PFSK-1 (cell line): Measurements from ENCODE around the gene BRIP1.

Source experiments
- FOXP2 ChIP-seq: optimal IDR thresholded peaks from 2 replicates; pipeline ENCODE3; 2011; ENCODE audit warnings: borderline replicate concordance, control low read depth, inconsistent platforms; ENCODE audit not compliant: insufficient read depth; ENCODE audit errors: extremely low read length, extremely low read depth
- POLR2AphosphoS5 ChIP-seq: IDR thresholded peaks from 2 replicates; pipeline ENCODE4 v1.6.1; 2012; ENCODE audit warnings: low read depth, mild to moderate bottlenecking, control low read depth, low read length, moderate library complexity
- SIN3A ChIP-seq: IDR thresholded peaks from 2 replicates; pipeline ENCODE4 v1.6.1; 2012; ENCODE audit warnings: mild to moderate bottlenecking, low read length, moderate library complexity, borderline replicate concordance; ENCODE audit not compliant: insufficient read depth
- TAF1 ChIP-seq: IDR thresholded peaks from 2 replicates; pipeline ENCODE4 v1.6.1; 2012; ENCODE audit warnings: low read length, control low read depth, borderline replicate concordance; ENCODE audit not compliant: insufficient read depth
- TF ChIP-seq, protein P1 (sequence below), 2 experiments: IDR thresholded peaks; 2 replicates each; pipeline versions ENCODE4 v1.6.1 to v1.8.0; 2011 to 2012; ENCODE audit warnings: low read depth in 2 of 2, low read length in 2 of 2, control low read depth in 1 of 2, inconsistent platforms in 1 of 2, mild to moderate bottlenecking in 1 of 2, moderate library complexity in 1 of 2; ENCODE audit not compliant: insufficient read depth in 1 of 2

BRIP1 gene

DNA sequence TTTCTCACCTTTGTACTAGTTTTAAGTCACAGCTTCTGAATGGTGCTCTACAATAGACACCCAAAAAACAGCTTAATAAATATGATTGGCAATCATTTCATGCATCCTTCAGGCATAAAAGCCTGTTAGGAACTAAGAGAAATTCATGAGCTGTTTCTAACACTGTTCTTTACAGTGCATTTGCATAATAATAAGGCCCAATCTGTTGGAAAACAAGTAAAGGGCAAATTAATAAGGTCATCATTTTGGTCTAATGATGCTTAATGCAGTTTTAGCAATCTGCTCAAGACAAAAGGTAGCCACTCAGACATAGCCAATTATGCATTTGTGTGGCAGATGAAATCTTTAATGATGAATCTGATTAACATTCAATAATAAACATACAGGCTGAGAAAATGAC, 216.8 kb downstream of the BRIP1 start:
- TF ChIP-seq POLR2AphosphoS5 = no peak
- TF ChIP-seq TAF1 = no peak

DNA sequence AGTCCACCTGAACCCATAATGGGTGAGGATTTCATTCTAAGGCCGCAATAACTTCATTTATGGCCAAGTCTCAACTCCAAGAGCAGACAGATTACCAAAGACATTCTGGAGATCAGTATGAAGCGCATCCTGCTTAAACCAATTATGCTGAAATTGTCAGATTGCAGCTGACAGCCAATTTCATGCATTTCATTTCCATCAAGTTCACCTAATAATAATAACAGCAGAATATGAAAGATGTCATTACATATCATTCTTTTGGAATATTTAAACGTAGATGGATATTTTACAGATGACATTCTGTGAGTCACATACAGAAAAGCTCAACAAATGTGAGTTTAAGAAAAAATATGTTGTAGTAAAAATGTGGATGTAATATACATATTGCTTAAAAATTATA, 217.4 kb downstream of the BRIP1 start:
- no peak for TF ChIP-seq POLR2AphosphoS5
- TF ChIP-seq, protein P1, sequence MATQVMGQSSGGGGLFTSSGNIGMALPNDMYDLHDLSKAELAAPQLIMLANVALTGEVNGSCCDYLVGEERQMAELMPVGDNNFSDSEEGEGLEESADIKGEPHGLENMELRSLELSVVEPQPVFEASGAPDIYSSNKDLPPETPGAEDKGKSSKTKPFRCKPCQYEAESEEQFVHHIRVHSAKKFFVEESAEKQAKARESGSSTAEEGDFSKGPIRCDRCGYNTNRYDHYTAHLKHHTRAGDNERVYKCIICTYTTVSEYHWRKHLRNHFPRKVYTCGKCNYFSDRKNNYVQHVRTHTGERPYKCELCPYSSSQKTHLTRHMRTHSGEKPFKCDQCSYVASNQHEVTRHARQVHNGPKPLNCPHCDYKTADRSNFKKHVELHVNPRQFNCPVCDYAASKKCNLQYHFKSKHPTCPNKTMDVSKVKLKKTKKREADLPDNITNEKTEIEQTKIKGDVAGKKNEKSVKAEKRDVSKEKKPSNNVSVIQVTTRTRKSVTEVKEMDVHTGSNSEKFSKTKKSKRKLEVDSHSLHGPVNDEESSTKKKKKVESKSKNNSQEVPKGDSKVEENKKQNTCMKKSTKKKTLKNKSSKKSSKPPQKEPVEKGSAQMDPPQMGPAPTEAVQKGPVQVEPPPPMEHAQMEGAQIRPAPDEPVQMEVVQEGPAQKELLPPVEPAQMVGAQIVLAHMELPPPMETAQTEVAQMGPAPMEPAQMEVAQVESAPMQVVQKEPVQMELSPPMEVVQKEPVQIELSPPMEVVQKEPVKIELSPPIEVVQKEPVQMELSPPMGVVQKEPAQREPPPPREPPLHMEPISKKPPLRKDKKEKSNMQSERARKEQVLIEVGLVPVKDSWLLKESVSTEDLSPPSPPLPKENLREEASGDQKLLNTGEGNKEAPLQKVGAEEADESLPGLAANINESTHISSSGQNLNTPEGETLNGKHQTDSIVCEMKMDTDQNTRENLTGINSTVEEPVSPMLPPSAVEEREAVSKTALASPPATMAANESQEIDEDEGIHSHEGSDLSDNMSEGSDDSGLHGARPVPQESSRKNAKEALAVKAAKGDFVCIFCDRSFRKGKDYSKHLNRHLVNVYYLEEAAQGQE (IDR thresholded peaks at IDR 0.05; ENCODE audit: insufficient read depth in 1 of 2, low read depth in 2 of 2, low read length in 2 of 2) = no peak
- TF ChIP-seq SIN3A = no peak
- no peak for TF ChIP-seq TAF1
- no peak for TF ChIP-seq FOXP2

DNA sequence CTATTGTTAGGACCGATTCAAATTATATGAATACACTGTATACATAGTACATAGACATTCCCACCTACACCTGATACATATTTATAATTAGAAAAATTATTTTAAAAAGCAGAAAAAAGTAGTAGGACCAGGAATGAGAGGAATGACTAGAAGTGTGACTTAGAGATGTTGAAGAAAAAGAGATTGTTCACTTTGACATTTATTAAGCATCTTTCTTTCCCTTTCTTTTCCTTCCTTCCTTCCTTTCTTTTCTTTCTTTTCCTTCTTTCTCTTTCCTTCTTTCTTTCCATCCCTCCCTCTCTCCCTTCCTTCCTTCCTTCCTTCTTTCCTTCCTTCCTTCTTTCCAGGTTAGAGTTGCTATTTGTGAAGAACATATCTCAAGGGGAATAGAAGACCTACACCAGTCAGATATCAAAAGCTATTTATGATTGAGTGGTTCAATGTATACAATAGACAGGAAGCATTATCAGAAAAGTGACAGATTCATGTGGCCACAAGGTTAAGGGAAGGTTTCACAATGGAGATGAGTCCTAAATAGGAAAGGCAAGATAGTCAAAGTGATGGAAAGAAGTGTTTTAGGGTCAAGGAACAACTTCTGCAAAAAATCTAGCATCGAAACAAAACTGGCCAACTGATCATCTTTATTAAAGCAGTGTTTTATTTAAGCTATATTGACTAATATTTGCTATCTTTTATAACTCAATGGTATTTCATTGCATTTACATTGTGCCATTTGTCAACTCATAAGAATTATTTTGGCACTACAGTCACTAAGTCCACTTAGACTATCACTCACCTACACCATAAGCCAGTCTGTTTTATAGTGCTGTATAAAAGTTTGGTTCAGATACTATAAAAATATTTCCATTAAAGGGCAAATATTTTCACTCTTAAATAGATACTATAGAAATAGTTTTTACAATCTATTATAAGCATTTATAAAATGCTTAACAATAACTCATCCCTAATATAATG, 218.2 kb downstream of the BRIP1 start:
- no peak for TF ChIP-seq SIN3A
- TF ChIP-seq FOXP2 = no peak
- no peak for TF ChIP-seq TAF1
- no peak for TF ChIP-seq POLR2AphosphoS5
- TF ChIP-seq, protein P1 (IDR thresholded peaks at IDR 0.05; ENCODE audit: insufficient read depth in 1 of 2, low read depth in 2 of 2, low read length in 2 of 2) = no peak

DNA sequence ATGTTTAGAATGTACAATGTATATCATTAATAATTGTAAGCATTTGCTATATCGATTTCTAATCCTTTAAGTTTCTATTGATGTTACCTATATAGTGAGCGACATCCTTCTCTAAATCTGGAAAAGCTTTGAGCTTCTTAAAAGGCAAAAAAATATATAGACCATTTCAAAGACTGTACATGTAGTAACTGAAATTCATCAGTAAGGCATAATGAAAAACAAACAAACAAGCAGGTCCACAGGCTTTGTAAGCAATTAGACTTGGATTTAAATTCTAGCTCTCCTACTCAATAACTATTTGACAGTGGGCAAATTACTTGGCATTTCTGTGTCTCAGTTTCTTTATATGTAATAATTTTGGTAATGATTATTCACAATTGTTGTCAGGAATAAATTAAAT, 220.6 kb downstream of the BRIP1 start:
- no peak for TF ChIP-seq SIN3A
- TF ChIP-seq TAF1 = no peak
- TF ChIP-seq, protein P1 (IDR thresholded peaks at IDR 0.05; ENCODE audit: insufficient read depth in 1 of 2, low read depth in 2 of 2, low read length in 2 of 2) = no peak
- TF ChIP-seq POLR2AphosphoS5 = no peak
- no peak for TF ChIP-seq FOXP2

DNA sequence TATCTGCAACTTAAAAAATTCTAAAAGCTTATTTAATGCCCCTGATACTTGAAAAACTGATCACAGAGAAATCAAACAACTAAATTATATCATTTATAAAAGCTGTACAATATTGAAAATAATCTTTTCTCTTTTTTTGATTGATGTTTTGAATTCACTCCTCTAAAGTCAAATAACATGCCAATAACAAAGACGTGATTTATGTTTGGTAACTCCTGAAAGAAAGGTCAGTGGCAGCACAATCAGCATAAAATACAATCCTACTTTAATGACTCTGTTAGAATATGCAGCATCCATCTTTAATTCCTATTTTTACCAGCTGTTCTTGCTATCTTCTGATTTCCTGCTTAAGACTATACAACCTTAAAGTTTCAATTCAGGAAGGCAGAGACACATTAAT, 221.6 kb downstream of the BRIP1 start:
- TF ChIP-seq SIN3A = no peak
- TF ChIP-seq, protein P1 (IDR thresholded peaks at IDR 0.05; ENCODE audit: insufficient read depth in 1 of 2, low read depth in 2 of 2, low read length in 2 of 2) = no peak
- TF ChIP-seq TAF1 = no peak
- no peak for TF ChIP-seq FOXP2
- TF ChIP-seq POLR2AphosphoS5 = no peak
